NCI-H526 treated with DMSO at 0.1 percent for 48 hours (cell line): ENCODE data around the gene MED26.
"Not testable (repeated sequence)": the region's sequence is repeated elsewhere in the genome, so short reads cannot be mapped to it uniquely, and the experiment has no call there.

Experiments
- DNase-seq: peaks from one replicate; lab custom pipeline; 2025; lab: John Stamatoyannopoulos, UW

MED26 gene

GRCh38 chr19:16628183-16628983 is at the start of gene MED26:
Gene MED26, minus strand, starts transcription at chr19:16628204. Its CDS starts 261 bp downstream, at chr19:16627943.
- peak; percentile 71 for DNase-seq

GRCh38 chr19:16677055-16677454 is 49.1 kb upstream of the MED26 start:
- no peak for DNase-seq

GRCh38 chr19:16676101-16676798 is 48.2 kb upstream of the MED26 start:
- no peak for DNase-seq

GRCh38 chr19:16673839-16674238 is 45.8 kb upstream of the MED26 start:
- DNase-seq: not testable (repeated sequence)

GRCh38 chr19:16673231-16673630 is 45.2 kb upstream of the MED26 start:
- DNase-seq: no peak

GRCh38 chr19:16671652-16672274 is 43.8 kb upstream of the MED26 start:
- no peak for DNase-seq

GRCh38 chr19:16670291-16670690 is 42.3 kb upstream of the MED26 start:
- no peak for DNase-seq

- not testable (repeated sequence) for DNase-seq
Observed at GRCh38 chr19:16668702-16669101, 40.7 kb upstream of the MED26 start.

GRCh38 chr19:16668176-16668575 is 40.2 kb upstream of the MED26 start:
- no peak for DNase-seq

- DNase-seq: no peak
Observed at GRCh38 chr19:16661480-16662034, 33.6 kb upstream of the MED26 start.

- no peak for DNase-seq
Observed at GRCh38 chr19:16660763-16661479, 32.9 kb upstream of the MED26 start, which contains the start of gene TMEM38A. Gene TMEM38A, plus strand, starts transcription at chr19:16661139. Its CDS starts 79 bp downstream, at chr19:16661218.

- DNase-seq: peak; percentile 86
Observed at GRCh38 chr19:16659832-16660708, 32.1 kb upstream of the MED26 start, which contains the start of gene SMIM7. Gene SMIM7, minus strand, starts transcription at chr19:16660144. Its CDS starts 34 bp downstream, at chr19:16660110.

- no peak for DNase-seq
Observed at GRCh38 chr19:16659464-16659831, 31.4 kb upstream of the MED26 start.

- no peak for DNase-seq
Observed at GRCh38 chr19:16657384-16657783, 29.4 kb upstream of the MED26 start.

- DNase-seq: no peak
Observed at GRCh38 chr19:16655727-16656126, 27.7 kb upstream of the MED26 start.

GRCh38 chr19:16654627-16655026 is 26.6 kb upstream of the MED26 start:
- no peak for DNase-seq

GRCh38 chr19:16654140-16654539 is 26.1 kb upstream of the MED26 start:
- DNase-seq: no peak

GRCh38 chr19:16652854-16653253 is 24.9 kb upstream of the MED26 start:
- DNase-seq: no peak

- not testable (repeated sequence) for DNase-seq
Observed at GRCh38 chr19:16651421-16652188, 23.6 kb upstream of the MED26 start.

GRCh38 chr19:16650821-16651220 is 22.8 kb upstream of the MED26 start:
- DNase-seq: no peak
